DND-41 (cell line): ENCODE data around the gene TMEM44.
"Not testable (repeated sequence)": the region's sequence is repeated elsewhere in the genome, so short reads cannot be mapped to it uniquely, and the experiment has no call there.

Experiments used
- ATAC-seq: fragments of 200-7000 bp; cut with Tn5 transposase; 3 replicates; pipeline ENCODE4 v1.9.1; 2021; ENCODE audit warnings: low read depth; ENCODE audit not compliant: insufficient read depth
- DNase-seq: peaks from one replicate; pipeline ENCODE4 v3.0.0-alpha.2; 2020
- H2AFZ ChIP-seq: 2 replicates; pipeline ENCODE4 v1.6.0; 2012; ENCODE audit warnings: low read depth, low read length
- H3K27ac ChIP-seq: 2 replicates; pipeline ENCODE4 v1.5.1; 2012; ENCODE audit warnings: low read length, inconsistent platforms
- H3K27me3 ChIP-seq: fragments of 200-600 bp; sonication (generic); 2 replicates; pipeline ENCODE4 v1.6.0; 2012; ENCODE audit warnings: low read length, mild to moderate bottlenecking, inconsistent platforms; ENCODE audit not compliant: insufficient read depth, poor library complexity
- H3K36me3 ChIP-seq: 2 replicates; pipeline ENCODE4 v1.5.1; 2012; ENCODE audit warnings: low read length, inconsistent platforms; ENCODE audit not compliant: insufficient read depth
- H3K4me1 ChIP-seq: 2 replicates; pipeline ENCODE4 v1.5.1; 2012; ENCODE audit warnings: mild to moderate bottlenecking, low read length; ENCODE audit not compliant: insufficient read depth
- H3K4me2 ChIP-seq: 2 replicates; pipeline ENCODE4 v1.6.0; 2012; ENCODE audit warnings: mild to moderate bottlenecking, moderate library complexity, low read length, inconsistent platforms; ENCODE audit not compliant: insufficient read depth
- H3K4me3 ChIP-seq, 2 experiments: fragments of 200-600 bp in 1 of 2; shearing (Covaris generic) in 1 of 2; 2 replicates each; pipeline ENCODE4 v1.5.1; 2012 to 2016; ENCODE audit warnings: inconsistent platforms in 2 of 2, low read length in 2 of 2, mild to moderate bottlenecking in 2 of 2, low read depth in 1 of 2, moderate library complexity in 1 of 2
- H3K79me2 ChIP-seq: 2 replicates; pipeline ENCODE4 v1.6.0; 2012; ENCODE audit warnings: low read length, inconsistent platforms; ENCODE audit not compliant: insufficient read depth
- H3K9ac ChIP-seq: 2 replicates; pipeline ENCODE4 v1.6.0; 2012; ENCODE audit warnings: low read depth, mild to moderate bottlenecking, inconsistent platforms, low read length, moderate library complexity
- H3K9me3 ChIP-seq: 2 replicates; pipeline ENCODE4 v1.5.1; 2012; ENCODE audit warnings: low read length, moderate library complexity, mild to moderate bottlenecking, inconsistent platforms; ENCODE audit not compliant: insufficient read depth, severe bottlenecking
- H4K20me1 ChIP-seq: 2 replicates; pipeline ENCODE4 v1.6.0; 2012; ENCODE audit warnings: low read length; ENCODE audit not compliant: insufficient read depth
- CTCF ChIP-seq: IDR thresholded peaks from 2 replicates; pipeline ENCODE4 v1.5.1; 2012; ENCODE audit warnings: borderline replicate concordance, low read length, moderate library complexity, mild to moderate bottlenecking; ENCODE audit not compliant: poor library complexity, severe bottlenecking; ENCODE audit errors: extremely low read depth
- EZH2 ChIP-seq: IDR thresholded peaks from 3 replicates; pipeline ENCODE4 v1.6.1; 2012; ENCODE audit warnings: borderline replicate concordance, low read depth, mild to moderate bottlenecking, moderate library complexity, low read length, inconsistent platforms; ENCODE audit not compliant: severe bottlenecking

TMEM44 gene

GRCh38 chr3:194632226-194632808, 902 bp downstream of the TMEM44 start:
- peak overlapping the region; percentile 71 for H3K9ac ChIP-seq
- H3K4me2 ChIP-seq = peak overlapping the region; percentile 97
- DNase-seq (no peak), ATAC-seq (no peak)
- H3K4me1 ChIP-seq = peaks cover 16% of the 10 kb centered on the region
- H3K9me3 ChIP-seq = peaks cover 15% of the 10 kb centered on the region
- H4K20me1 ChIP-seq = no peaks in the 10 kb centered on the region
- H3K4me3 ChIP-seq = peak overlapping the region; percentile 46 to 96
- H3K36me3 ChIP-seq = peaks cover 40% of the 10 kb centered on the region
- TF ChIP-seq EZH2 (no peak), CTCF (no peak)
- H3K27ac ChIP-seq = peak overlapping the region; percentile 63
- peak overlapping the region; percentile 93 for H2AFZ ChIP-seq
- H3K27me3 ChIP-seq = no peaks in the 10 kb centered on the region
- H3K79me2 ChIP-seq = peaks cover 18% of the 10 kb centered on the region

DNA sequence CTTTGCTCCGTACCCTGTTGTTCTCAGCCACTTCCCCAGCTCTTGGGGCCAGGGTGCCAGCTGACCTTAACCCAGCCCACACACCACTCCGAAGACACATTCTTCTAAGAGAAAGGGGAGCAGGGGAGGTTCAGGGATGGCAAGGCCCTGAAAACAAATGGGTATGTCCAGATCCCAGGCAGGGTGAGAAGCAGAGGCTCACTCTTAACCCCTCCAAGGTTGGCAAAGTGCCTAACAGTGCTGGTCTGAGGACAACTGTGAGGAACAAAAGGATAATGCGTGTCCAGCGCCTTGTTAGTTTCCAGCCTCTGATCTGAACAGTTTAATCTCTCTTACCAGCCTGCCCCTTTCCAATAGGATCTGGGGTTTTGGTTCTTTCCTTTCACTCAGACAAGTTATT, 1.5 kb downstream of the TMEM44 start:
- Histone ChIP-seq H3K4me3 (peak overlapping the region in 1 of 2 experiments; percentile 96; a peak in 2 of 4 replicates), H2AFZ (no peak overlapping the region), H3K9me3 (peaks cover 15% of the 10 kb centered on the region), H3K27me3 (no peaks in the 10 kb centered on the region), H3K27ac (no peak overlapping the region), H3K79me2 (peaks cover 18% of the 10 kb centered on the region), H3K9ac (no peak overlapping the region), H3K4me2 (peak overlapping the region; percentile 97), H4K20me1 (no peaks in the 10 kb centered on the region), H3K4me1 (peaks cover 16% of the 10 kb centered on the region), H3K36me3 (peaks cover 45% of the 10 kb centered on the region)
- ATAC-seq (no peak), DNase-seq (peak; percentile 3)
- no peak for TF ChIP-seq CTCF
- no peak for TF ChIP-seq EZH2

DNA sequence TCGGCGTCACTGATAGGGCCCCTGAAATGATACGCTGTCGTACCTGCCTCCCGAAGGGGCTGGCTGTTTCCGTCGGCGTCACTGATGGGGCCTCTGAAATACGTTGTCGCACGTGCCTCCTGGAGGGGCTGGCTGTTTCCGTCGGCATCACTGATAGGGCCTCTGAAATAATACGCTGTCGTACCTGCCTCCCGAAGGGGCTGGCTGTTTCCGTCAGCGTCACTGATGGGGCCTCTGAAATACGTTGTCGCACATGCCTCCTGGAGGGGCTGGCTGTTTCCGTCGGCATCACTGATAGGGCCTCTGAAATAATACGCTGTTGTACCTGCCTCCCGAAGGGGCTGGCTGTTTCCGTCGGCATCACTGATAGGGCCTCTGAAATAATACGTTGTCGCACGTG, 2.5 kb downstream of the TMEM44 start:
- not testable (repeated sequence) for ATAC-seq, H2AFZ ChIP-seq, H3K4me3 ChIP-seq, H3K27ac ChIP-seq, DNase-seq, H4K20me1 ChIP-seq, H3K4me2 ChIP-seq, H3K27me3 ChIP-seq, H3K9ac ChIP-seq
- peaks cover 15% of the 10 kb centered on the region for H3K9me3 ChIP-seq
- H3K4me1 ChIP-seq = peaks cover 16% of the 10 kb centered on the region
- peaks cover 53% of the 10 kb centered on the region for H3K36me3 ChIP-seq
- peaks cover 18% of the 10 kb centered on the region for H3K79me2 ChIP-seq

GRCh38 chr3:194624956-194625355, 8.3 kb downstream of the TMEM44 start:
- Histone ChIP-seq H3K79me2 (0 out of 2 replicates have a peak, but pooled peaks cover 2% of the 10 kb centered on the region), H3K36me3 (peaks cover 58% of the 10 kb centered on the region), H3K9ac (no peak overlapping the region), H3K27ac (no peak overlapping the region), H3K4me3 (no peak overlapping the region), H3K27me3 (no peaks in the 10 kb centered on the region), H3K4me2 (no peak overlapping the region), H4K20me1 (no peaks in the 10 kb centered on the region), H3K9me3 (peaks cover 3% of the 10 kb centered on the region), H3K4me1 (no peaks in the 10 kb centered on the region), H2AFZ (no peak overlapping the region)
- ATAC-seq (no peak), DNase-seq (no peak)
- TF ChIP-seq CTCF (no peak), EZH2 (no peak)
